ENCODE results near the gene RAF1. TPM values are rescaled to one million over a fixed set of nuclear protein-coding genes. Genes with fewer than 3 reads are reported as not detected.
"Not testable (repeated sequence)": the region's sequence is repeated elsewhere in the genome, so short reads cannot be mapped to it uniquely, and the experiment has no call there.

Gene RAF1
- total and polyA plus RNA-seq, 9 of the 15 experiments (the other 6 are each of a cell fraction or from before 2014, with no cell fraction given) = 28.0 to 183 (median 85.6) TPM

DNA sequence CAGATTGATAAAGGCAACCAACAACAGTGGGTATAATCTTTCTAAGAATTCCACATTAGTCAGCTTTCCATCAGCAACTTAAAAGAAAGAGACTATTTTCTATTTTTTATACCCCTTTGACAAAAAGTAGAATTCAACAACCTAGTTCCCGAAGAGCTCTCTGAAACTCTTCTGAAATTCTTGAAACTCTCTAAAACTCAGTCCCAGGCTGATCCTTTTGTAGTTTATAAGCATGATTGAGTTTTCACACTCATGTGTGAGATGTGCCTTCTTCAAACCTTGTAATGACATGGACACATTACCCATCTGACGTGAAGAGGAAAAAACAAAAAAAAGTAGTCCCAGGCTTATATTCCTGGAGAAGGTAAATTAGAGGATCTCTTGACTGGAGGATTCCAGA lies 31.4 kb downstream of the RAF1 start:
- Histone ChIP-seq H3K4me1 (replicated peaks in 1 of 2; ENCODE audit: control insufficient read depth in 2 of 2, insufficient read depth in 2 of 2, low read length in 2 of 2) (peaks cover 26 to 30% of the 10 kb centered on the region in 2 experiments), H3K9me3 (replicated peaks; ENCODE audit: control insufficient read depth, insufficient read depth, low read depth, low read length) (no peaks in the 10 kb centered on the region), H3K27ac (ENCODE audit: extremely low read depth, low read depth, low read length) (peak overlapping the region; percentile 25; the same call in 1 of the 3 replicates), H4K20me1 (replicated peaks; ENCODE audit: control insufficient read depth, insufficient read depth, low read length) (peaks cover 16% of the 10 kb centered on the region), H3K9ac (ENCODE audit: insufficient read depth in 1 of 2, low read depth in 2 of 2, low read length in 2 of 2) (no peak overlapping the region), H3K4me2 (ENCODE audit: insufficient read depth, low read length) (no peak overlapping the region), H3K4me3 (no peak overlapping the region), H3K36me3 (ENCODE audit: control insufficient read depth, insufficient read depth, low read length) (peaks cover 13% of the 10 kb centered on the region; the same call in 1 of the 3 replicates), H2AFZ (ENCODE audit: low read depth, low read length) (no peak overlapping the region), H3K27me3 (ENCODE audit: control insufficient read depth in 2 of 2, insufficient read depth in 2 of 2, low read length in 2 of 2) (no peaks in the 10 kb centered on the region), H3K79me2 (ENCODE audit: control insufficient read depth, insufficient read depth, low read length) (peaks cover 92% of the 10 kb centered on the region), H3K9me1 (ENCODE audit: control insufficient read depth, insufficient read depth, low read length) (no peaks in the 10 kb centered on the region)
- BruUV-seq (replicated peaks) = no TSS peak
- FAIRE-seq (no peak), ATAC-seq (0 out of 3 replicates have a peak, but pooled peaks have one; percentile 4), DNase-seq (ENCODE audit: extremely low read depth in 1 of 4, low spot score in 3 of 4) (peak in 1 of 4 experiments; percentile 7)
- intact Hi-C loops (cut with micrococcal nuclease) = no loop called here
- TF ChIP-seq BRF1 (IDR thresholded peaks at IDR 0.05; ENCODE audit: borderline replicate concordance, extremely low read depth, insufficient read length) = no peak
- TF ChIP-seq, protein P1, sequence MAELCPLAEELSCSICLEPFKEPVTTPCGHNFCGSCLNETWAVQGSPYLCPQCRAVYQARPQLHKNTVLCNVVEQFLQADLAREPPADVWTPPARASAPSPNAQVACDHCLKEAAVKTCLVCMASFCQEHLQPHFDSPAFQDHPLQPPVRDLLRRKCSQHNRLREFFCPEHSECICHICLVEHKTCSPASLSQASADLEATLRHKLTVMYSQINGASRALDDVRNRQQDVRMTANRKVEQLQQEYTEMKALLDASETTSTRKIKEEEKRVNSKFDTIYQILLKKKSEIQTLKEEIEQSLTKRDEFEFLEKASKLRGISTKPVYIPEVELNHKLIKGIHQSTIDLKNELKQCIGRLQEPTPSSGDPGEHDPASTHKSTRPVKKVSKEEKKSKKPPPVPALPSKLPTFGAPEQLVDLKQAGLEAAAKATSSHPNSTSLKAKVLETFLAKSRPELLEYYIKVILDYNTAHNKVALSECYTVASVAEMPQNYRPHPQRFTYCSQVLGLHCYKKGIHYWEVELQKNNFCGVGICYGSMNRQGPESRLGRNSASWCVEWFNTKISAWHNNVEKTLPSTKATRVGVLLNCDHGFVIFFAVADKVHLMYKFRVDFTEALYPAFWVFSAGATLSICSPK (IDR thresholded peaks at IDR 0.05; ENCODE audit: borderline replicate concordance) = no peak
- no peak for TF ChIP-seq JUNB (CRISPR knock-in tag; conservative IDR thresholded peaks at IDR 0.05)
- TF ChIP-seq ILF3 (IDR thresholded peaks at IDR 0.05; ENCODE audit: borderline replicate concordance) = no peak
- ChIA-PET CTCF (ENCODE audit: low intra/inter-chr PET ratio) (no interaction called here), POLR2A (interaction anchor here (0.7 to 1.2 kb wide), 4 partner anchors 11 to 279 kb away, joined by 3 to 5 read pairs (median 4); no protein-coding TSS in a partner anchor)
- WGBS (ENCODE audit: insufficient coverage, low coverage, missing lambda C conversion rate) = 48% methylated on average over 2 of the region's 2 CpGs
- in situ Hi-C loops (cut with MboI) = no loop called here

DNA sequence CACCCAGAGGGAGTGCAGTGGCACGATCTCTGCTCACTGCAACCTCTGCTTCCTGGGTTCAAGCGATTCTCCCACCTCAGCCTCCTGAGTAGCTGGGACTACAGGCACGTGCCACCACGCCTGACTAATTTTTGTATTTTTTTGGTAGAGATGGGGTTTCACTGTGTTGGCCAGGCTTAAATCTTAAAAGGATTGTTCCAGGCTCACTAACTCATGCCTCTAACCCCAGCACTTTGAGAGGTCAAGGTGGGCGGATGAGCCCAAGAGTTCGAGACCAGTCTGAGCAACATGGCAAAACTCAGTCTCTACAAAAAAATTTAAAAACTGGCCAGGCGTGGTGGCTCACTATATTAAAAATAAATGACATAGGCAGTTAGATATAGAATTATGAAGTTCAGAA lies 33.1 kb downstream of the RAF1 start:
- peaks cover 38 to 45% of the 10 kb centered on the region in 2 experiments for H3K4me1 ChIP-seq (replicated peaks in 1 of 2; ENCODE audit: control insufficient read depth in 2 of 2, insufficient read depth in 2 of 2, low read length in 2 of 2)
- ATAC-seq; H3K4me2 ChIP-seq (ENCODE audit: insufficient read depth, low read length); H2AFZ ChIP-seq (ENCODE audit: low read depth, low read length); FAIRE-seq; H3K27me3 ChIP-seq (ENCODE audit: control insufficient read depth in 2 of 2, insufficient read depth in 2 of 2, low read length in 2 of 2); DNase-seq (ENCODE audit: extremely low read depth in 1 of 4, low spot score in 3 of 4); H3K9ac ChIP-seq (ENCODE audit: insufficient read depth in 1 of 2, low read depth in 2 of 2, low read length in 2 of 2); H3K4me3 ChIP-seq; intact Hi-C loops (cut with micrococcal nuclease); CTCF ChIA-PET (ENCODE audit: low intra/inter-chr PET ratio); BruUV-seq (replicated peaks); H3K36me3 ChIP-seq (ENCODE audit: control insufficient read depth, insufficient read depth, low read length); H3K27ac ChIP-seq (ENCODE audit: extremely low read depth, low read depth, low read length); H3K9me1 ChIP-seq (ENCODE audit: control insufficient read depth, insufficient read depth, low read length); H3K9me3 ChIP-seq (replicated peaks; ENCODE audit: control insufficient read depth, insufficient read depth, low read depth, low read length); in situ Hi-C loops (cut with MboI): not testable (repeated sequence)
- POLR2A ChIA-PET = interaction anchor here (0.9 to 1.5 kb wide), 2 partner anchors 30 to 33 kb away, joined by 3 to 5 read pairs; partner anchors contain the start of gene RAF1
- H3K79me2 ChIP-seq (ENCODE audit: control insufficient read depth, insufficient read depth, low read length) = peaks cover 94% of the 10 kb centered on the region
- WGBS (ENCODE audit: insufficient coverage, low coverage, missing lambda C conversion rate) = 83% methylated on average over 7 of the region's 7 CpGs
- peaks cover 16% of the 10 kb centered on the region for H4K20me1 ChIP-seq (replicated peaks; ENCODE audit: control insufficient read depth, insufficient read depth, low read length)

Data from K562 (cell line).